Left ventricle myocardium inferior (tissue), 1 donor: ENCODE measurements around the gene NOP14. TPM values are rescaled to one million over a fixed set of nuclear protein-coding genes. Genes with fewer than 3 reads are reported as not detected.

ENCODE experiments used
- DNase-seq: peaks from one replicate; pipeline ENCODE4 v3.0.0-alpha.2; 2020
- H3K27ac ChIP-seq: fragments of 200-600 bp; replicated peaks from 2 replicates; pipeline ENCODE4 v1.8.0; 2021
- H3K27me3 ChIP-seq: fragments of 200-600 bp; 2 replicates; pipeline ENCODE4 v1.8.0; 2021; ENCODE audit warnings: low read depth
- H3K36me3 ChIP-seq: fragments of 200-600 bp; 2 replicates; pipeline ENCODE4 v1.8.0; 2021
- H3K4me1 ChIP-seq: fragments of 200-600 bp; 2 replicates; pipeline ENCODE4 v1.8.0; 2021
- H3K4me3 ChIP-seq: fragments of 200-600 bp; 2 replicates; pipeline ENCODE4 v1.8.0; 2021; ENCODE audit warnings: mild to moderate bottlenecking, moderate library complexity
- H3K9me3 ChIP-seq: fragments of 200-600 bp; replicated peaks from 2 replicates; pipeline ENCODE4 v1.8.0; 2021
- CTCF ChIP-seq: fragments of 200-600 bp; IDR thresholded peaks from 2 replicates; pipeline ENCODE4 v1.8.0; 2021; ENCODE audit warnings: antibody characterized with exemption, mild to moderate bottlenecking, borderline replicate concordance
- intact Hi-C: fragments of 100-400 bp; cut with micrococcal nuclease; formaldehyde crosslinking; loops from one replicate; pipeline ENCODE4 v1.11.0; 2022
- total RNA-seq: library from RNA; stranded (reverse); fragmentation: NEBNext Ultra II Directional; extraction: Animal tissue kit (Norgen Biotek cat#: 25700); gene quantifications from one replicate; pipeline ENCODE4 v1.2.1, GENCODE V29; 2021
- donor health status: DM: no; HTN: yes; CAD: no; lungs with severe emphysema.

NOP14 gene
- total RNA-seq, 1 donor from 2014 or later, result 17.4 TPM

GRCh38 chr4:2982012-2982411 lies 18.8 kb upstream of the NOP14 start:
- DNase-seq, result no peak
- no peak for TF ChIP-seq CTCF
- H3K4me1 ChIP-seq, result peaks cover 14% of the 10 kb centered on the region
- peaks cover 8% of the 10 kb centered on the region for H3K36me3 ChIP-seq
- H3K4me3 ChIP-seq, result no peak overlapping the region
- H3K27me3 ChIP-seq, result no peaks in the 10 kb centered on the region
- intact Hi-C loops, result no loop called here
- peaks cover 13% of the 10 kb centered on the region for H3K9me3 ChIP-seq
- no peak overlapping the region for H3K27ac ChIP-seq

- Histone ChIP-seq H3K9me3 (peaks cover 13% of the 10 kb centered on the region), H3K4me1 (peaks cover 17% of the 10 kb centered on the region), H3K36me3 (peaks cover 8% of the 10 kb centered on the region), H3K27me3 (no peaks in the 10 kb centered on the region), H3K27ac (no peak overlapping the region), H3K4me3 (no peak overlapping the region)
- no peak for TF ChIP-seq CTCF
- no peak for DNase-seq
- intact Hi-C loops, result no loop called here
Observed at GRCh38 chr4:2981256-2981819, 18.1 kb upstream of the NOP14 start.

GRCh38 chr4:2977211-2978088 lies 14.2 kb upstream of the NOP14 start:
- no peak for TF ChIP-seq CTCF
- intact Hi-C loops, result no loop called here
- no peaks in the 10 kb centered on the region for H3K27me3 ChIP-seq
- no peak overlapping the region for H3K4me3 ChIP-seq
- H3K36me3 ChIP-seq, result peaks cover 8% of the 10 kb centered on the region
- no peak for DNase-seq
- peaks cover 17% of the 10 kb centered on the region for H3K4me1 ChIP-seq
- H3K9me3 ChIP-seq, result peaks cover 13% of the 10 kb centered on the region
- no peak overlapping the region for H3K27ac ChIP-seq

GRCh38 chr4:2971275-2971674 lies 8.1 kb upstream of the NOP14 start:
- intact Hi-C loops, result no loop called here
- Histone ChIP-seq H3K9me3 (no peaks in the 10 kb centered on the region), H3K4me1 (no peaks in the 10 kb centered on the region), H3K27ac (no peak overlapping the region), H3K27me3 (no peaks in the 10 kb centered on the region), H3K36me3 (no peaks in the 10 kb centered on the region), H3K4me3 (no peak overlapping the region)
- DNase-seq, result no peak
- no peak for TF ChIP-seq CTCF

GRCh38 chr4:2968381-2968780 lies 5.2 kb upstream of the NOP14 start:
- no peak for TF ChIP-seq CTCF

More at GRCh38 chr4:2968381-2968780, 5.2 kb upstream of the NOP14 start:
- Histone ChIP-seq H3K4me1 (peaks cover 20% of the 10 kb centered on the region), H3K9me3 (no peaks in the 10 kb centered on the region), H3K36me3 (no peaks in the 10 kb centered on the region), H3K4me3 (no peak overlapping the region), H3K27ac (no peak overlapping the region), H3K27me3 (no peaks in the 10 kb centered on the region)
- intact Hi-C loops, result no loop called here
- DNase-seq, result no peak
